HFF-Myc (cell line): Measurements from ENCODE around the gene CADM2.

Experiments used
- DNase-seq: peaks from one replicate; pipeline ENCODE4 v3.0.0-alpha.2; 2011; ENCODE audit warnings: low read depth; ENCODE audit errors: extremely low read depth
- H3K4me3 ChIP-seq: replicated peaks from 2 replicates; pipeline ENCODE4 v1.5.1; 2011; ENCODE audit warnings: low read depth, mild to moderate bottlenecking, control low read depth, low read length
- TF ChIP-seq, protein P1 (sequence below): IDR thresholded peaks from 2 replicates; pipeline ENCODE4 v1.5.1; 2012; ENCODE audit warnings: mild to moderate bottlenecking, low read depth, low read length, control low read depth; ENCODE audit errors: missing control alignments

Gene CADM2

GRCh38 chr3:85053626-85054025 is 94.8 kb downstream of the CADM2 start:
- no peak overlapping the region for H3K4me3 ChIP-seq
- no peak for DNase-seq
- TF ChIP-seq, protein P1, sequence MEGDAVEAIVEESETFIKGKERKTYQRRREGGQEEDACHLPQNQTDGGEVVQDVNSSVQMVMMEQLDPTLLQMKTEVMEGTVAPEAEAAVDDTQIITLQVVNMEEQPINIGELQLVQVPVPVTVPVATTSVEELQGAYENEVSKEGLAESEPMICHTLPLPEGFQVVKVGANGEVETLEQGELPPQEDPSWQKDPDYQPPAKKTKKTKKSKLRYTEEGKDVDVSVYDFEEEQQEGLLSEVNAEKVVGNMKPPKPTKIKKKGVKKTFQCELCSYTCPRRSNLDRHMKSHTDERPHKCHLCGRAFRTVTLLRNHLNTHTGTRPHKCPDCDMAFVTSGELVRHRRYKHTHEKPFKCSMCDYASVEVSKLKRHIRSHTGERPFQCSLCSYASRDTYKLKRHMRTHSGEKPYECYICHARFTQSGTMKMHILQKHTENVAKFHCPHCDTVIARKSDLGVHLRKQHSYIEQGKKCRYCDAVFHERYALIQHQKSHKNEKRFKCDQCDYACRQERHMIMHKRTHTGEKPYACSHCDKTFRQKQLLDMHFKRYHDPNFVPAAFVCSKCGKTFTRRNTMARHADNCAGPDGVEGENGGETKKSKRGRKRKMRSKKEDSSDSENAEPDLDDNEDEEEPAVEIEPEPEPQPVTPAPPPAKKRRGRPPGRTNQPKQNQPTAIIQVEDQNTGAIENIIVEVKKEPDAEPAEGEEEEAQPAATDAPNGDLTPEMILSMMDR = no peak

GRCh38 chr3:85054579-85054978 is 95.8 kb downstream of the CADM2 start:
- no peak overlapping the region for H3K4me3 ChIP-seq
- no peak for DNase-seq
- TF ChIP-seq, protein P1 = no peak

DNA sequence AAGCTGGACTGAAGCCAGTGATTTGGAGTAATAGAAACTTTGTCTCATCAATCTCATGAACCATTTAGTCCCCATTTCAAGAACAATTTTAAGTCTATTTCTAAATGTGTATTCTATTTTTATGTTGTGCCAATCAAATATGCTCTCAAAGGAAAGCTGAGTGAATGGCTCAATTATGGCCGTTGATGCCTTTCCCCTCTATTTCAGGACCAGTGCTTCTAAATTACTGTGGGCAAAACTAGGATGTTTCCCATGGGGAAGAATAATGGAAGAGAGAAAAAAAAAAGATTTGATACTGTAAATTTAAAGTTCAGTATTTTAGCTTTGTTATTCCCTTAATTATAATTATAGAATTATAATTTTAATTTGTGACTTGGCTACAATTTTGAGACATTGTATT is 110.1 kb downstream of the CADM2 start:
- no peak overlapping the region for H3K4me3 ChIP-seq
- TF ChIP-seq, protein P1 = no peak
- no peak for DNase-seq

DNA sequence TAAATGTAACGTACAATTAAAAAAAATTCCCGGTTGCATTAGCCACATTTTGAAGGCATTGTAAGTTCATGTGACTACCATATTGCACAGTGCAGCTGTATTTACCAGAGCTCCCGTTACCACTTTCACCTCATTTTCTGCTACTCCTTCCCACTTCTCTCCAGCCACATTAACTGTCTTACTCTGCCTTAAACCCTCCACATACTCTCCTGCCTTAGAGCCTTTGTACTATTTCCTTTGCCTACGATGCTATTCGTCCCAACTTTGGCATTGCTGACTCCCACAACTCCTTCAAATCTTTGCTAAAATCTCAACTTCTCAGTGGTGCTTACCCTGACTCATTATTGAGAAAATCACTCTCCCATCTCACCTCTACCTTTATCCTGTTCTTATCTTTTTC is 115.2 kb downstream of the CADM2 start:
- DNase-seq = no peak
- TF ChIP-seq, protein P1 = no peak

DNA sequence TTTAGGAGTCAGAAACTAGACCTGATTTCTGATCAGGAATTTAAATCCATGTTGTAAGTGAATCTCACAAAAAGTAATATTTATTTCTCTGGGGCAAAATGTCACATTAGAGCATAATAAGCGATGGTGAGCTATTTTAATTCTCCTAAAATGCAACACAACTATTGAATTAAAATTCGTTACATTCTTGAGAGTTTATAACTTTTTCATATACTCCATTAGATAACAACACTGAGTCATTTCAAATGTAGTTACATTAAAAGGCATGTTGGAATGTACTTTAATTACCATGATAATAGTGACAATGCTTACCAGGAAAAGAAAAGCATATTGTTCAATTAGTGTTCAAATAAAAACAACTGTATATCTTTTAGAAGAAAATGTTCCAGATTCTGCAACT is 116.9 kb downstream of the CADM2 start:
- TF ChIP-seq, protein P1 = no peak
- H3K4me3 ChIP-seq = no peak overlapping the region
- DNase-seq = no peak

More for the DNA sequence above, 115.2 kb downstream of the CADM2 start:
- H3K4me3 ChIP-seq = no peak overlapping the region

DNA sequence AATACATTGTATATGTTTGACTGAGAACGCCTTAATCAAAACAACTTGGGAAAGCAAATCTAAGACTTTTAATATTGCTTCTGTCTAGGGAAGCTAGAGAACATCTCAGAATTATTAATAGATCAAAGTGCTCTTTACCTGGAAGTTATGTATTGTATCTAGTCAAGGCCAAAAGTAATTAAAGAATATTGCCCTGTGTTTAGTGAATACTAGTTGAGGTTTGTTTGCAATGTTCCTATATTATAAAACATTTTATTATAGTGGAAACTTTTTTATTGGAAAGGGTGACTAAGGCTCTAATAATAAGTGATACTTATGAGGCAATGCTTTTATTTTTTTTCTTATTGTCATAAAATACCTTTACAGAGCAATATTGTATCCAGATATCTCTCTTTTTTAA is 118.2 kb downstream of the CADM2 start:
- no peak for DNase-seq
- TF ChIP-seq, protein P1 = no peak
- no peak overlapping the region for H3K4me3 ChIP-seq

DNA sequence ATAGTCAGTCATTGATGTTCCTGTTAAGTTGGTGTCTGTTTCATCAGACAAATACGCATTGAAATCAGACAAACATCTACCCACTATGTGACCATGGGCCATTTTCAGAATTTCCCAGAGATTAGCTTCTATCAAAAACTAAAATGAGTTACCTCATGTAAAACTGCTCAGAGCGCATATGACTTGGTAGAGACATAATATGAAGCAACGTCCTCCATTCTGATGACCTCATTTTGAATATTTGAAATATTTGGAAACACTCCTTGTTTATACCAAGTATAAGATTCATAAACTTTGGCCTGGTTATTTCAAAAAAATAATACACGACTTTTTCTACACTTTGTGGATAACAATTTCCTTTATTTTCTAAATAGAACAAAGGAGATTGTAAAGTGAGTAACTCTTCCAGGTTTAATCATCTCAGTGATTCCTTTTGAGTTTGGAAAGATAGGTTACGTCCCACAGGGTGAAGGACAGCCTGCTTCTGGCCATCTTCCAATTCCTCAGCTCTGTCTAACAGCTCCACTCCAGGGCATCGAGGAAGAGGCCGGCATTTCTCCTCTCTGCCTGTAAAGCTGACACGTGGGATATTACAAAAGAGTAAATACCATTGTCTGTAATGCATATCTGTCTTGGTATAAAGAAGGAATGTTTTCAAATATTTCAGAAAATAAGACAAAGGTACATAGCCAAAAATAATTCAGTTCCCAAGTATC is 122.6 kb downstream of the CADM2 start:
- H3K4me3 ChIP-seq = no peak overlapping the region
- TF ChIP-seq, protein P1 = no peak
- no peak for DNase-seq
